Osteoblast (primary cell): Measurements from ENCODE around the gene TAF4. TPM values are rescaled to one million over a fixed set of nuclear protein-coding genes. Genes with fewer than 3 reads are reported as not detected.

ENCODE experiments used
- DNase-seq: peaks from one replicate; pipeline ENCODE4 v3.0.0; 2011; ENCODE audit warnings: low spot score, mixed read lengths; ENCODE audit not compliant: insufficient read length; ENCODE audit errors: missing footprints
- H2AFZ ChIP-seq: 2 replicates; pipeline ENCODE4 v1.6.0; 2011; ENCODE audit warnings: mild to moderate bottlenecking, low read length
- H3K27ac ChIP-seq: 2 replicates; pipeline ENCODE4 v1.5.1; 2011; ENCODE audit warnings: mild to moderate bottlenecking, low read depth, low read length, moderate library complexity
- H3K27me3 ChIP-seq: 2 replicates; pipeline ENCODE4 v1.6.0; 2012; ENCODE audit warnings: mild to moderate bottlenecking, control low read depth, inconsistent platforms, low read length, moderate library complexity; ENCODE audit not compliant: insufficient read depth
- H3K36me3 ChIP-seq: 2 replicates; pipeline ENCODE4 v1.5.1; 2011; ENCODE audit warnings: mild to moderate bottlenecking, low read length, control low read depth, moderate library complexity; ENCODE audit not compliant: insufficient read depth
- H3K4me1 ChIP-seq: 2 replicates; pipeline ENCODE4 v1.5.1; 2011; ENCODE audit warnings: mild to moderate bottlenecking, low read length, control low read depth, moderate library complexity; ENCODE audit not compliant: insufficient read depth
- H3K4me2 ChIP-seq: 2 replicates; pipeline ENCODE4 v1.6.0; 2011; ENCODE audit warnings: mild to moderate bottlenecking, low read length; ENCODE audit not compliant: insufficient read depth
- H3K4me3 ChIP-seq: fragments of 200-600 bp; sonication (generic); 3 replicates; pipeline ENCODE4 v1.5.1; 2012; ENCODE audit warnings: mild to moderate bottlenecking, low read length, inconsistent platforms; ENCODE audit not compliant: insufficient read depth
- H3K79me2 ChIP-seq: 2 replicates; pipeline ENCODE4 v1.6.0; 2012; ENCODE audit warnings: mild to moderate bottlenecking, low read length, control low read depth, inconsistent platforms; ENCODE audit not compliant: insufficient read depth
- H3K9me3 ChIP-seq: 2 replicates; pipeline ENCODE4 v1.5.1; 2011; ENCODE audit warnings: low read depth, low read length, control low read depth
- H4K20me1 ChIP-seq: 2 replicates; pipeline ENCODE4 v1.6.0; 2012; ENCODE audit warnings: mild to moderate bottlenecking, low read length, control low read depth; ENCODE audit not compliant: insufficient read depth
- total RNA-seq: library from RNA; depleted of rRNA; stranded (reverse); fragments of >200 nt; gene quantifications from 2 replicates; pipeline ENCODE4 v1.2.3, GENCODE V29; 2012
- TF ChIP-seq, protein P1 (sequence below): IDR thresholded peaks from 2 replicates; pipeline ENCODE4 v1.5.1; 2011; ENCODE audit warnings: mild to moderate bottlenecking, low read depth, low read length, moderate library complexity; ENCODE audit errors: extremely low read depth

Gene TAF4
- total RNA-seq, 1 donor: 4.3 TPM

DNA sequence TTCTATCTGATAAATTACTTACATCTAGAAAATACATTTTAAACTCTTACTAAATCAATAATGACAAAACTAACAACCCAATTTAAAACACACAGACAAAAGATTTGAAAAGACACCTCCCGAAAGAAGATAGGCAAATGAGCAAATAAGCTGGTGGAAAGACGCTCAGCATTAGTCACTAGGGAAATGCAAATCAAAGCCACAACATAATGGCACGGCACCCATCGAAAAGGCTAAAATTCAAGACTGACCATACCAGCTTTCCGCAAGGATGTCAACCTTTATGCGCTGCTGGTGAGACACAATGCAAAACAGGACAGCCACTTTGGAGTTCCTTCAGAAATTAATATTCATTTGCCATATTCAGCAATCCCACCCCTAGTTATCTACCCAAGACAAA lies 25.9 kb downstream of the TAF4 start:
- Histone ChIP-seq H3K9me3 (no peaks in the 10 kb centered on the region), H3K79me2 (peaks cover 78% of the 10 kb centered on the region), H3K36me3 (no peaks in the 10 kb centered on the region), H2AFZ (no peak overlapping the region), H3K4me2 (no peak overlapping the region), H3K4me3 (no peak overlapping the region), H4K20me1 (peaks cover 43% of the 10 kb centered on the region), H3K27me3 (no peaks in the 10 kb centered on the region), H3K27ac (no peak overlapping the region), H3K4me1 (peaks cover 9% of the 10 kb centered on the region)
- peak; percentile 15 for DNase-seq
- TF ChIP-seq, protein P1, sequence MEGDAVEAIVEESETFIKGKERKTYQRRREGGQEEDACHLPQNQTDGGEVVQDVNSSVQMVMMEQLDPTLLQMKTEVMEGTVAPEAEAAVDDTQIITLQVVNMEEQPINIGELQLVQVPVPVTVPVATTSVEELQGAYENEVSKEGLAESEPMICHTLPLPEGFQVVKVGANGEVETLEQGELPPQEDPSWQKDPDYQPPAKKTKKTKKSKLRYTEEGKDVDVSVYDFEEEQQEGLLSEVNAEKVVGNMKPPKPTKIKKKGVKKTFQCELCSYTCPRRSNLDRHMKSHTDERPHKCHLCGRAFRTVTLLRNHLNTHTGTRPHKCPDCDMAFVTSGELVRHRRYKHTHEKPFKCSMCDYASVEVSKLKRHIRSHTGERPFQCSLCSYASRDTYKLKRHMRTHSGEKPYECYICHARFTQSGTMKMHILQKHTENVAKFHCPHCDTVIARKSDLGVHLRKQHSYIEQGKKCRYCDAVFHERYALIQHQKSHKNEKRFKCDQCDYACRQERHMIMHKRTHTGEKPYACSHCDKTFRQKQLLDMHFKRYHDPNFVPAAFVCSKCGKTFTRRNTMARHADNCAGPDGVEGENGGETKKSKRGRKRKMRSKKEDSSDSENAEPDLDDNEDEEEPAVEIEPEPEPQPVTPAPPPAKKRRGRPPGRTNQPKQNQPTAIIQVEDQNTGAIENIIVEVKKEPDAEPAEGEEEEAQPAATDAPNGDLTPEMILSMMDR: no peak

DNA sequence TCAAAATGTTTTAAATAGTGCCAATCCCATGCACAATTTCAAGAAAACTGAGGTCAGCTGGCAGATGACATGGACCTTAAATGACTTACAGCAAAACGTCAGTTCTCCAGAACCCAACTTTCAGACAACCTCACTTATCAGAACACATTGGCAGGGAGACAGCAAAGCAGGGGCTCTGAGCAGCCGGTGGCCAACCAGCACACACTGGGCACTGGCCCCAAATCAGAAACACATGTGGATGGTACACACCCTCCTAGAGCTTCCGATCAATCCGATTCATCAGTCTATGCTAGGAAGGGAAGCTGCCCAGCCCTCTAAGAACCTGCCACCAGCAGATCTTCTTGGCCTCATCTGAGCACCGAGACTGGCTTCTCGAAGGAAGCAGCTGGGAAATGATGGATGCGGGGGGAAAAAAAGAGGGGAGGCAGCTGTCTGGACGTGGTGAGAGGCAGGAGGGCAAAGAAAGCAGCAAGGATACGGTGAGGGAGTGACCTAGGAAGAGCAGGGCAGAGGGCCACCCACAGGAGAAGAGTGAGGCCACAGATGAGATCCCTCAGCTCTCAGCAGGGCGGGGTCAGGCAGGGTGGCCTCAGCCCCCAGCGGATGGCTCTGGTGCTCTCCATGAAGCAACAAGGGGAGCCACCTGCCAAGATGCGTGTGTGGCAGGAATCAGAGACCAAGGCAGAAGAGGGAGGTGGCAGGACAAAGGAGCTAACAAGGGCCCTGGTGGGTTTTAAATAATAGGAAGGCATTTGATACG lies 32.9 kb downstream of the TAF4 start:
- H3K4me2 ChIP-seq: no peak overlapping the region
- peak; percentile 80 for DNase-seq
- no peak overlapping the region for H2AFZ ChIP-seq
- peaks cover 76% of the 10 kb centered on the region for H3K79me2 ChIP-seq
- TF ChIP-seq, protein P1: no peak
- peaks cover 30% of the 10 kb centered on the region for H4K20me1 ChIP-seq
- no peak overlapping the region for H3K27ac ChIP-seq
- H3K9me3 ChIP-seq: no peaks in the 10 kb centered on the region
- H3K27me3 ChIP-seq: no peaks in the 10 kb centered on the region
- H3K4me1 ChIP-seq: peaks cover 5% of the 10 kb centered on the region
- H3K4me3 ChIP-seq: no peak overlapping the region
- H3K36me3 ChIP-seq: no peaks in the 10 kb centered on the region

DNA sequence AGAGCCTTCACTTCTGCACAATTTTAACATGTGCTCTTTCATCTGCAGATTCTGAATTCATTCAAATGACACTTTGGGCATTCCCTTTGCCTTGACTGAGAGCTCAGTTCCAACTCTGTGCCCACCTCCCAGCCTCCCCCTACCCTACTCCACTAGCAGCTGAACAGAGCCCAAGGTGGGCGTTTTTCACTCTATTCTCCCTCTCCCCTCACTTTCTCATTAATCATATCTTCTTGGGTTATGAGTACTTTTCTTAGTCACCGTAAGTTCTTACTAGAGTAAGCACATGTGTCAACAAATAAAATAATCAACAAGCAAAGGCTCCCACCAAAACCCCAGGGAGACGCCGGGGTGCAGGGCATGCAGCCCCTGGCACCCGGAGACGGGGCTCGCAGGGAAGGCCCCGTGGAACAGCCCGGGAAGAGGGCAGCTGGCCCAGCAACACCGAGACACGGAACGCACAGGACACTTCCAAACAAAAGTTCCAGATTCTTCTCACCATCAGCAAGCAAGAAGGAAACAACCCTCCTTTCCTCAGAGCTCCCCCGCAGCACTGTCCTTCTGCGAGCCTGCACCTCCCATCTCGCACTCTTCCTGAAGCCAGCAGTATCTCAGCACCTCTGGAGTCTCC lies 34.1 kb downstream of the TAF4 start:
- Histone ChIP-seq H4K20me1 (peaks cover 36% of the 10 kb centered on the region), H3K36me3 (no peaks in the 10 kb centered on the region), H3K27ac (no peak overlapping the region), H3K27me3 (no peaks in the 10 kb centered on the region), H2AFZ (no peak overlapping the region), H3K79me2 (peaks cover 76% of the 10 kb centered on the region), H3K4me1 (peaks cover 16% of the 10 kb centered on the region), H3K4me2 (no peak overlapping the region), H3K4me3 (no peak overlapping the region), H3K9me3 (no peaks in the 10 kb centered on the region)
- TF ChIP-seq, protein P1: no peak
- DNase-seq: peak; percentile 39

DNA sequence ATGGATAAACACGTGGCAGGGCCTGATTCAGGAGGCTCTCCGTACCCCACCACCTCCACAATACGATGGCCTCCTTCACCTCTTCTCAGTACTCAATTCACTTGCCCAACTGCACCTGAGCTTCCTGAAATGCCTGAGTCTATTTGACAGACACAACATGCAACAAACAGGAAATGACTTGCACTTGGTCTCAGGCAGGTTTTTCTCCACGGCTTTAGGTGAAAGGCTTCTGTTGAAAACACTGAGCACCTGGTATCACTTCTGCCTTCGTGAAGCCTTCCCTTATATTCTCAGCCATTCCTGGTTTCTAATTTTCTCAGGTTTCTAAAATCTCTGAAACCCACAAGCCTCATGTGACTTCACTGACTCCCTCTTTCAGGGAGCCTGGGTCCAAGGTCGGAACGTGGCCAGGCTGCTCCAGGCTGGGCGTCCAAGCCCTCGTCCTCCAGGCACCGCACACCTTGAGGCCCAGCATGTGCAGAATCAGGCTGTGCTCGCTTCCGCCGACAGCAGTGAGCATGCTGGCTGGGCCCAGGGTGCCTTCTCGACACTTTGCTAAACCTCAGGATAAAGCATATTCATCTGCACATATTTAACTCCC lies 34.7 kb downstream of the TAF4 start:
- H3K27me3 ChIP-seq: no peaks in the 10 kb centered on the region
- TF ChIP-seq, protein P1: no peak
- H3K4me2 ChIP-seq: no peak overlapping the region
- H3K9me3 ChIP-seq: no peaks in the 10 kb centered on the region
- no peak overlapping the region for H3K4me3 ChIP-seq
- H3K27ac ChIP-seq: no peak overlapping the region
- peaks cover 80% of the 10 kb centered on the region for H3K79me2 ChIP-seq
- peaks cover 41% of the 10 kb centered on the region for H4K20me1 ChIP-seq
- peak; percentile 32 for DNase-seq
- H2AFZ ChIP-seq: no peak overlapping the region
- peaks cover 17% of the 10 kb centered on the region for H3K4me1 ChIP-seq
- no peaks in the 10 kb centered on the region for H3K36me3 ChIP-seq
